GM19035 (cell line): Measurements from ENCODE around the gene TRAPPC2.
"Not testable (repeated sequence)": the region's sequence is repeated elsewhere in the genome, so short reads cannot be mapped to it uniquely, and the experiment has no call there.

ENCODE experiments used
- ATAC-seq: cut with Tn5 transposase; IDR thresholded peaks from one replicate; pipeline ENCODE4 v1.9.1; 2021; ENCODE audit not compliant: unreplicated experiment

Gene TRAPPC2

GRCh38 chrX:13748486-13748885 is 14.1 kb upstream of the TRAPPC2 start:
- no peak for ATAC-seq

GRCh38 chrX:13747836-13748235 is 13.4 kb upstream of the TRAPPC2 start:
- ATAC-seq = no peak

- ATAC-seq = peak; percentile 89
Measured at GRCh38 chrX:13742397-13743176, 8.2 kb upstream of the TRAPPC2 start.

- ATAC-seq = no peak
Measured at GRCh38 chrX:13741695-13742094, 7.3 kb upstream of the TRAPPC2 start.

GRCh38 chrX:13733506-13733905 is 914 bp downstream of the TRAPPC2 start:
- ATAC-seq = no peak

- no peak for ATAC-seq
Measured at GRCh38 chrX:13732246-13733067, 2.0 kb downstream of the TRAPPC2 start.

- not testable (repeated sequence) for ATAC-seq
Measured at GRCh38 chrX:13730523-13730922, 3.9 kb downstream of the TRAPPC2 start.

- not testable (repeated sequence) for ATAC-seq
Measured at GRCh38 chrX:13726583-13726982, 7.8 kb downstream of the TRAPPC2 start.

GRCh38 chrX:13724878-13725277 is 9.5 kb downstream of the TRAPPC2 start:
- ATAC-seq = not testable (repeated sequence)

GRCh38 chrX:13721819-13722519 is 12.5 kb downstream of the TRAPPC2 start:
- no peak for ATAC-seq

GRCh38 chrX:13721371-13721770 is 13.0 kb downstream of the TRAPPC2 start:
- no peak for ATAC-seq

GRCh38 chrX:13719192-13719856 is 15.1 kb downstream of the TRAPPC2 start:
- no peak for ATAC-seq

GRCh38 chrX:13717700-13718472 is 16.5 kb downstream of the TRAPPC2 start:
- no peak for ATAC-seq

GRCh38 chrX:13716905-13717304 is 17.5 kb downstream of the TRAPPC2 start:
- no peak for ATAC-seq

GRCh38 chrX:13716455-13716854 is 18.0 kb downstream of the TRAPPC2 start:
- no peak for ATAC-seq

GRCh38 chrX:13711141-13711540 is 23.3 kb downstream of the TRAPPC2 start:
- no peak for ATAC-seq

GRCh38 chrX:13703589-13703988 is 30.8 kb downstream of the TRAPPC2 start:
- ATAC-seq = no peak

- no peak for ATAC-seq
Measured at GRCh38 chrX:13703135-13703534, 31.3 kb downstream of the TRAPPC2 start.

- no peak for ATAC-seq
Measured at GRCh38 chrX:13702111-13702789, 32.2 kb downstream of the TRAPPC2 start.

- ATAC-seq = no peak
Measured at GRCh38 chrX:13700380-13700779, 34.0 kb downstream of the TRAPPC2 start.
